Measurements from ENCODE around the gene RNF144A. TPM values are rescaled to one million over a fixed set of nuclear protein-coding genes. Genes with fewer than 3 reads are reported as not detected.

Gene RNF144A
- total RNA-seq, 6 donors from 2014 or later = 9.9 to 20.7 (median 13.4) TPM

GRCh38 chr2:6937582-6937981 lies 20.4 kb downstream of the RNF144A start:
- TF ChIP-seq EP300 (IDR thresholded peaks at IDR 0.05) (no peak), POLR2AphosphoS5 (IDR thresholded peaks at IDR 0.05) (no peak), POLR2A (IDR thresholded peaks at IDR 0.05) (no peak), CTCF (IDR thresholded peaks at IDR 0.05) (no peak)
- Histone ChIP-seq H3K9me3 (no peaks in the 10 kb centered on the region), H3K27ac (no peak overlapping the region), H3K36me3 (peaks cover 0 to 4% (median 3%) of the 10 kb centered on the region in 4 donors), H3K27me3 (no peaks in the 10 kb centered on the region), H3K4me3 (no peak overlapping the region), H3K4me1 (peaks cover 0 to 9% (median 4%) of the 10 kb centered on the region in 4 donors)
- DNase-seq (no peak), ATAC-seq (ENCODE audit: low FRiP score in 2 of 2) (no peak)
- WGBS, 2 donors = 88 to 97% methylated on average over 4 of the region's 4 CpGs

- Histone ChIP-seq H3K36me3 (peaks cover 0 to 14% (median 3%) of the 10 kb centered on the region in 4 donors), H3K27me3 (no peaks in the 10 kb centered on the region), H3K27ac (no peak overlapping the region), H3K4me3 (no peak overlapping the region), H3K4me1 (peaks cover 0 to 9% (median 4%) of the 10 kb centered on the region in 4 donors), H3K9me3 (no peaks in the 10 kb centered on the region)
- WGBS, 2 donors = 69 to 78% methylated on average over 2 of the region's 2 CpGs
- TF ChIP-seq EP300 (IDR thresholded peaks at IDR 0.05) (no peak), POLR2AphosphoS5 (IDR thresholded peaks at IDR 0.05) (no peak), CTCF (IDR thresholded peaks at IDR 0.05) (no peak), POLR2A (IDR thresholded peaks at IDR 0.05) (no peak)
- ATAC-seq (ENCODE audit: low FRiP score in 2 of 2) (no peak), DNase-seq (no peak)
These were observed 21.9 kb downstream of the RNF144A start for GRCh38 chr2:6939071-6939470.

GRCh38 chr2:6940820-6941219 lies 23.6 kb downstream of the RNF144A start:
- Histone ChIP-seq H3K9me3 (no peaks in the 10 kb centered on the region), H3K27ac (peak overlapping the region in 2 of 4 donors; percentile 13 to 49), H3K4me1 (peaks cover 0 to 9% (median 2%) of the 10 kb centered on the region in 4 donors), H3K27me3 (no peaks in the 10 kb centered on the region), H3K4me3 (no peak overlapping the region), H3K36me3 (peaks cover 0 to 14% (median 3%) of the 10 kb centered on the region in 4 donors)
- WGBS, 2 donors = 60 to 78% methylated on average over 2 of the region's 2 CpGs
- TF ChIP-seq POLR2AphosphoS5 (IDR thresholded peaks at IDR 0.05) (no peak), CTCF (IDR thresholded peaks at IDR 0.05) (no peak), EP300 (IDR thresholded peaks at IDR 0.05) (no peak), POLR2A (IDR thresholded peaks at IDR 0.05) (no peak)
- no peak for DNase-seq
- ATAC-seq (ENCODE audit: low FRiP score in 2 of 2) = no peak

GRCh38 chr2:6941299-6942046 lies 24.3 kb downstream of the RNF144A start:
- Histone ChIP-seq H3K9me3 (no peaks in the 10 kb centered on the region), H3K27ac (peak overlapping the region in 2 of 4 donors; percentile 13 to 49)

More at GRCh38 chr2:6941299-6942046, 24.3 kb downstream of the RNF144A start:
- peaks cover 0 to 14% (median 3%) of the 10 kb centered on the region in 4 donors for H3K36me3 ChIP-seq
- peak in 1 of 2 donors; percentile 25 for DNase-seq
- no peak overlapping the region for H3K4me3 ChIP-seq
- WGBS, 2 donors = 80 to 84% methylated on average over 10 of the region's 10 CpGs
- H3K27me3 ChIP-seq = no peaks in the 10 kb centered on the region
- TF ChIP-seq EP300 (IDR thresholded peaks at IDR 0.05) (no peak), POLR2A (IDR thresholded peaks at IDR 0.05) (no peak), POLR2AphosphoS5 (IDR thresholded peaks at IDR 0.05) (no peak), CTCF (IDR thresholded peaks at IDR 0.05) (no peak)
- no peak for ATAC-seq (ENCODE audit: low FRiP score in 2 of 2)
- peaks cover 0 to 9% (median 2%) of the 10 kb centered on the region in 4 donors for H3K4me1 ChIP-seq
